ENCODE results near the gene SCFD2. TPM values are rescaled to one million over a fixed set of nuclear protein-coding genes. Genes with fewer than 3 reads are reported as not detected.

SCFD2 gene
- total and polyA plus RNA-seq, 2 of the 8 experiments (the other 6 are each of a cell fraction or from before 2014, with no cell fraction given): 6.2 to 10.2 TPM

DNA sequence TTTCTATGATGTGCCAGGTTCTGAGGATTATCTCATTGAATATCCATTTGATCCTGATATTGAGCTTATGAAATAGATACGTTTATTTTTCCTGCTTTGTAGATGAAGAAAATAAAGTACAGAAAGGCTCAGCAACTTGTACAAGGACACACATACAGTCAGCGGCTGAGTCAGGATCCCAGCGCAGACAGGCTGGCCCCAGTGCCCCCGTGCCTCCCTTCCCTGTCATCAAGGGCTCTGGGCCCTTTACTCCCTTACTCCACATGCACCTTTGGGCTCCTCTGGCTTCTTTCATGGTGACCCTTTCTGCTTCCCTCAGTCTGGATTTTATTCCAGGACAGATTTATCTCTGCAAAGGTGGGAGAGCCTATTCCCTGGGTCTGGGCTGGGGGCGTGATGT lies 490.9 kb downstream of the SCFD2 start (continued):
- TF ChIP-seq GABPA (IDR thresholded peaks at IDR 0.05; ENCODE audit: borderline replicate concordance, insufficient read depth, low read length): no peak
- no peak for TF ChIP-seq SP4 (IDR thresholded peaks at IDR 0.05; ENCODE audit: low read length)
- no peak for TF ChIP-seq POU5F1 (IDR thresholded peaks at IDR 0.05; ENCODE audit: low read depth, low read length)
- no peak for TF ChIP-seq RNF2 (IDR thresholded peaks at IDR 0.05; ENCODE audit: borderline replicate concordance, low read depth, low read length, missing control alignments, poor library complexity, severe bottlenecking)

Data from H1 (cell line).